HUES6 (cell line): Measurements from ENCODE around the gene CACNA2D2.

Experiments
- H3K27ac ChIP-seq: 2 replicates; pipeline ENCODE4 v1.7.0; 2013; ENCODE audit warnings: low read depth, mild to moderate bottlenecking, low read length, inconsistent platforms
- H3K27me3 ChIP-seq: 2 replicates; pipeline ENCODE4 v1.6.1; 2013; ENCODE audit warnings: low read length; ENCODE audit not compliant: control insufficient read depth, insufficient read depth
- H3K36me3 ChIP-seq: 2 replicates; pipeline ENCODE4 v1.6.1; 2013; ENCODE audit warnings: low read length; ENCODE audit not compliant: control insufficient read depth, insufficient read depth
- H3K4me1 ChIP-seq: 2 replicates; pipeline ENCODE4 v1.6.1; 2013; ENCODE audit warnings: low read length; ENCODE audit not compliant: control insufficient read depth, insufficient read depth
- H3K4me3 ChIP-seq: 2 replicates; pipeline ENCODE4 v1.5.1; 2013; ENCODE audit warnings: low read depth, low read length
- H3K9ac ChIP-seq: one replicate; pipeline ENCODE4 v1.6.1; 2013; ENCODE audit warnings: mild to moderate bottlenecking, low read length
- H3K9me3 ChIP-seq: 2 replicates; pipeline ENCODE4 v1.6.1; 2013; ENCODE audit warnings: low read depth, low read length; ENCODE audit not compliant: control insufficient read depth, insufficient read depth

Gene CACNA2D2

GRCh38 chr3:50525191-50525910 lies 21.9 kb upstream of the CACNA2D2 start:
- peaks cover 6% of the 10 kb centered on the region for H3K27me3 ChIP-seq

GRCh38 chr3:50524746-50525145 lies 21.3 kb upstream of the CACNA2D2 start:
- H3K27ac ChIP-seq: no peak overlapping the region
- no peaks in the 10 kb centered on the region for H3K36me3 ChIP-seq
- peaks cover under 1% of the 10 kb centered on the region for H3K27me3 ChIP-seq
- H3K4me3 ChIP-seq: no peak overlapping the region
- H3K4me1 ChIP-seq: peaks cover 45% of the 10 kb centered on the region
- H3K9me3 ChIP-seq: no peaks in the 10 kb centered on the region
- H3K9ac ChIP-seq: no peak overlapping the region

More at GRCh38 chr3:50525191-50525910, 21.9 kb upstream of the CACNA2D2 start:
- Histone ChIP-seq H3K27ac (no peak overlapping the region), H3K4me3 (no peak overlapping the region), H3K9ac (no peak overlapping the region), H3K36me3 (no peaks in the 10 kb centered on the region), H3K9me3 (no peaks in the 10 kb centered on the region), H3K4me1 (peaks cover 49% of the 10 kb centered on the region)

- Histone ChIP-seq H3K9ac (no peak overlapping the region), H3K27me3 (no peaks in the 10 kb centered on the region), H3K4me1 (peaks cover 55% of the 10 kb centered on the region), H3K9me3 (no peaks in the 10 kb centered on the region), H3K36me3 (no peaks in the 10 kb centered on the region), H3K4me3 (no peak overlapping the region), H3K27ac (no peak overlapping the region)
These were observed 19.9 kb upstream of the CACNA2D2 start for GRCh38 chr3:50523279-50523811.

- H3K4me1 ChIP-seq: peaks cover 72% of the 10 kb centered on the region
- no peaks in the 10 kb centered on the region for H3K9me3 ChIP-seq
- no peaks in the 10 kb centered on the region for H3K27me3 ChIP-seq
- H3K36me3 ChIP-seq: no peaks in the 10 kb centered on the region
- H3K9ac ChIP-seq: peak overlapping the region; percentile 86
- H3K4me3 ChIP-seq: no peak overlapping the region
- H3K27ac ChIP-seq: peak overlapping the region; percentile 89; the same call in 1 of the 2 replicates
These were observed 18.1 kb upstream of the CACNA2D2 start for GRCh38 chr3:50521572-50521971.

- no peaks in the 10 kb centered on the region for H3K36me3 ChIP-seq
- peaks cover 74% of the 10 kb centered on the region for H3K4me1 ChIP-seq
- H3K9ac ChIP-seq: peak overlapping the region; percentile 86
- H3K4me3 ChIP-seq: peak overlapping the region; percentile 29; the same call in 1 of the 2 replicates
- no peaks in the 10 kb centered on the region for H3K9me3 ChIP-seq
- H3K27ac ChIP-seq: peak overlapping the region; percentile 89; the same call in 1 of the 2 replicates
- no peaks in the 10 kb centered on the region for H3K27me3 ChIP-seq
These were observed 17.4 kb upstream of the CACNA2D2 start for GRCh38 chr3:50520849-50521248.

- no peaks in the 10 kb centered on the region for H3K27me3 ChIP-seq
- no peak overlapping the region for H3K27ac ChIP-seq
- H3K36me3 ChIP-seq: no peaks in the 10 kb centered on the region
- H3K9me3 ChIP-seq: no peaks in the 10 kb centered on the region
- H3K4me3 ChIP-seq: no peak overlapping the region
- H3K9ac ChIP-seq: peak overlapping the region; percentile 43
- H3K4me1 ChIP-seq: peaks cover 75% of the 10 kb centered on the region
These were observed 16.1 kb upstream of the CACNA2D2 start for GRCh38 chr3:50519471-50520089.

- no peaks in the 10 kb centered on the region for H3K9me3 ChIP-seq
- H3K4me1 ChIP-seq: peaks cover 72% of the 10 kb centered on the region
- H3K9ac ChIP-seq: no peak overlapping the region
- no peaks in the 10 kb centered on the region for H3K27me3 ChIP-seq
- H3K4me3 ChIP-seq: no peak overlapping the region
- H3K27ac ChIP-seq: no peak overlapping the region
- no peaks in the 10 kb centered on the region for H3K36me3 ChIP-seq
These were observed 15.0 kb upstream of the CACNA2D2 start for GRCh38 chr3:50518436-50518835.

GRCh38 chr3:50517721-50518206 lies 14.3 kb upstream of the CACNA2D2 start:
- Histone ChIP-seq H3K27me3 (no peaks in the 10 kb centered on the region), H3K4me3 (no peak overlapping the region), H3K27ac (no peak overlapping the region), H3K36me3 (no peaks in the 10 kb centered on the region), H3K9ac (no peak overlapping the region), H3K9me3 (no peaks in the 10 kb centered on the region), H3K4me1 (peaks cover 68% of the 10 kb centered on the region)

- H3K27ac ChIP-seq: peak overlapping the region; percentile 41; the same call in 1 of the 2 replicates
- H3K9ac ChIP-seq: peak overlapping the region; percentile 32
- no peaks in the 10 kb centered on the region for H3K36me3 ChIP-seq
- no peaks in the 10 kb centered on the region for H3K27me3 ChIP-seq
- H3K4me1 ChIP-seq: peaks cover 62% of the 10 kb centered on the region
- peak overlapping the region; percentile 33 for H3K4me3 ChIP-seq
- H3K9me3 ChIP-seq: no peaks in the 10 kb centered on the region
These were observed 13.0 kb upstream of the CACNA2D2 start for GRCh38 chr3:50516440-50516871.

GRCh38 chr3:50515565-50516439 lies 12.4 kb upstream of the CACNA2D2 start:
- H3K27me3 ChIP-seq: no peaks in the 10 kb centered on the region
- H3K9ac ChIP-seq: peak overlapping the region; percentile 32
- no peaks in the 10 kb centered on the region for H3K36me3 ChIP-seq
- peak overlapping the region; percentile 33 for H3K4me3 ChIP-seq
- peak overlapping the region; percentile 41; the same call in 1 of the 2 replicates for H3K27ac ChIP-seq
- H3K4me1 ChIP-seq: peaks cover 55% of the 10 kb centered on the region
- no peaks in the 10 kb centered on the region for H3K9me3 ChIP-seq
